Measurements from ENCODE around the gene TECR. TPM values are rescaled to one million over a fixed set of nuclear protein-coding genes. Genes with fewer than 3 reads are reported as not detected.
"Not testable (repeated sequence)": the region's sequence is repeated elsewhere in the genome, so short reads cannot be mapped to it uniquely, and the experiment has no call there.

TECR gene
- total and polyA plus RNA-seq, 7 donors = 77.8 to 209 (median 136) TPM

- intact Hi-C loops (cut with DNase I) = no loop called here
- 80 to 85% (median 84%) methylated on average over 3 of the region's 3 CpGs for WGBS, 3 donors
- TF ChIP-seq CTCF (IDR thresholded peaks at IDR 0.05) = no peak
These were observed 66.2 kb downstream of the TECR start for GRCh38 chr19:14595558-14595957.

GRCh38 chr19:14599548-14600147 is 70.3 kb downstream of the TECR start:
- no peak for TF ChIP-seq CTCF (IDR thresholded peaks at IDR 0.05)
- H3K36me3 ChIP-seq (ENCODE audit: insufficient read depth in 1 of 2, low read depth in 1 of 2) = no peaks in the 10 kb centered on the region
- DNase-seq (no peak), ATAC-seq (no peak)
- H3K4me3 ChIP-seq = no peak overlapping the region
- H3K9me3 ChIP-seq = peaks cover 2% of the 10 kb centered on the region
- intact Hi-C loops (cut with DNase I) = no loop called here
- no peaks in the 10 kb centered on the region for H3K4me1 ChIP-seq
- whole genome bisulfite sequencing, 3 donors = 87 to 88% (median 87%) methylated on average over 8 of the region's 8 CpGs
- H3K27ac ChIP-seq = no peak overlapping the region
- H3K27me3 ChIP-seq (ENCODE audit: insufficient read depth in 3 of 3, low read length in 2 of 3) = peaks cover 0 to 3% (median 0%) of the 10 kb centered on the region in 3 donors

More at GRCh38 chr19:14595558-14595957, 66.2 kb downstream of the TECR start:
- ATAC-seq = no peak
- Histone ChIP-seq H3K9me3 (no peaks in the 10 kb centered on the region), H3K4me1 (no peaks in the 10 kb centered on the region), H3K4me3 (no peak overlapping the region), H3K27ac (no peak overlapping the region), H3K27me3 (ENCODE audit: insufficient read depth in 3 of 3, low read length in 2 of 3) (peaks cover 0 to 9% (median 0%) of the 10 kb centered on the region in 3 donors), H3K36me3 (ENCODE audit: insufficient read depth in 1 of 2, low read depth in 1 of 2) (no peaks in the 10 kb centered on the region)
- DNase-seq = no peak

GRCh38 chr19:14603990-14604387 is 74.6 kb downstream of the TECR start:
- intact Hi-C loops (cut with DNase I) = no loop called here
- Histone ChIP-seq H3K4me1 (no peaks in the 10 kb centered on the region), H3K36me3 (ENCODE audit: insufficient read depth in 1 of 2, low read depth in 1 of 2) (no peaks in the 10 kb centered on the region), H3K4me3 (no peak overlapping the region), H3K9me3 (peaks cover 2% of the 10 kb centered on the region), H3K27me3 (ENCODE audit: insufficient read depth in 3 of 3, low read length in 2 of 3) (no peaks in the 10 kb centered on the region), H3K27ac (no peak overlapping the region)
- TF ChIP-seq CTCF (IDR thresholded peaks at IDR 0.05) = no peak
- DNase-seq = no peak
- ATAC-seq = no peak
- 72 to 83% (median 79%) methylated on average over 2 of the region's 2 CpGs for WGBS, 3 donors

- TF ChIP-seq CTCF (IDR thresholded peaks at IDR 0.05) = no peak
- Histone ChIP-seq H3K36me3 (ENCODE audit: insufficient read depth in 1 of 2, low read depth in 1 of 2) (no peaks in the 10 kb centered on the region), H3K27me3 (ENCODE audit: insufficient read depth in 3 of 3, low read length in 2 of 3) (peaks cover 0 to 2% (median 0%) of the 10 kb centered on the region in 3 donors), H3K9me3 (peaks cover 2% of the 10 kb centered on the region), H3K4me3 (no peak overlapping the region), H3K4me1 (no peaks in the 10 kb centered on the region), H3K27ac (no peak overlapping the region)
- ATAC-seq = no peak
- intact Hi-C loops (cut with DNase I) = no loop called here
- no peak for DNase-seq
- WGBS, 3 donors = 69 to 73% (median 70%) methylated on average over 9 of the region's 9 CpGs
These were observed 77.2 kb downstream of the TECR start for GRCh38 chr19:14606627-14607026.

- no peaks in the 10 kb centered on the region for H3K36me3 ChIP-seq (ENCODE audit: insufficient read depth in 1 of 2, low read depth in 1 of 2)
- H3K27ac ChIP-seq = no peak overlapping the region
- no peak for TF ChIP-seq CTCF (IDR thresholded peaks at IDR 0.05)
- H3K4me1 ChIP-seq = no peaks in the 10 kb centered on the region
- intact Hi-C loops (cut with DNase I) = no loop called here
- 61 to 69% (median 63%) methylated on average over 4 of the region's 4 CpGs for WGBS, 3 donors
- H3K9me3 ChIP-seq = no peaks in the 10 kb centered on the region
- no peak overlapping the region for H3K4me3 ChIP-seq
- ATAC-seq = no peak
- H3K27me3 ChIP-seq (ENCODE audit: insufficient read depth in 3 of 3, low read length in 2 of 3) = peaks cover 0 to 2% (median 0%) of the 10 kb centered on the region in 3 donors
- DNase-seq = no peak
These were observed 81.7 kb downstream of the TECR start for GRCh38 chr19:14611051-14611450.

GRCh38 chr19:14612242-14612641 is 82.8 kb downstream of the TECR start:
- DNase-seq; H3K4me1 ChIP-seq; H3K4me3 ChIP-seq; H3K9me3 ChIP-seq; H3K27me3 ChIP-seq (ENCODE audit: insufficient read depth in 3 of 3, low read length in 2 of 3); ATAC-seq; intact Hi-C loops (cut with DNase I); H3K27ac ChIP-seq; H3K36me3 ChIP-seq (ENCODE audit: insufficient read depth in 1 of 2, low read depth in 1 of 2): not testable (repeated sequence)
- WGBS, 3 donors = 66 to 86% (median 79%) methylated on average over 5 of the region's 5 CpGs
